ENCODE data around the gene GMPR2. TPM values are rescaled to one million over a fixed set of nuclear protein-coding genes. Genes with fewer than 3 reads are reported as not detected.

Gene GMPR2
- total and polyA plus RNA-seq, 2 of the 13 experiments (the other 11 are each of a cell fraction or from before 2014, with no cell fraction given) = 210 to 273 TPM

DNA sequence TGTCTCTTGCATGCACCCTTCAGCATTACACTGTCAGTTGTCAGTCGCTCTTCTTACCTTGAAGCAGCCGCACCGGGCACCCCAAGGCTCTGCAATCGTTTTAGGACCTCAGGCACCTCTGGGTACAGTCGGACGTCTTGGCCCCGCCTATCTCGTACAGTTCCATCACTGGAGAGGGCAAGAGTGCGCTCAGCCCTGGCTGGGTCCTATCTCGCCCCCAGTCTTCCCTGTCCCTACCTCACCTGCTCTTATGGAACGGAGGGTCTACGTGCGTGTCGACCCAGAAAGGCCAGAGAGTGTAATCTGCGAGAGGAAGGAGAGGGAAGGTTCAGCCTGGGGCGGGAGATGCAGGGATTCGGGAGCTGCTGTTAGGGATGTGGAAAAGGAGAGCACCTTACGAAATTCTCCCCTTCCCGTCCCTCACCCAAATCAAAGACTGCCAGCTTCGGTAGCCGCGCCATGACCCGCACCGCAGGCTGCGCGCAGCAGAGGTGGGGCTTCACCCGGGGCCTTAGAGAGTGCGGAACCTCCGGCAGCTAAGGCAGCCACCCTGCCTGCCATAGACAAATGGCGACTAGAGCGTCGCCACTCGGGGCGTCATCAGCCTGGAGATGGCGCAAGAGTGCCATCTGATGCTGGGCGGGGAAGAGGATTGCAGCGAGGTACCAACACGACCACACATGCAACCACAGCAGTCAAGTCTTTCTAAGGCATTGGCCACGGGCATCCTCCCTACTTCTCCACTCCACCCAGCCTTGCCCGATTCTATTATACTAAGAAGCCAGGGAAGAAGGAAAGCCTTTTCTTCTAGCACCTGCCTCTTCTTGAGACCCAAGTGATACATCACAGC is 17.0 kb upstream of the GMPR2 start, which contains the start of gene MDP1 (continued):
- TF ChIP-seq, protein P1, sequence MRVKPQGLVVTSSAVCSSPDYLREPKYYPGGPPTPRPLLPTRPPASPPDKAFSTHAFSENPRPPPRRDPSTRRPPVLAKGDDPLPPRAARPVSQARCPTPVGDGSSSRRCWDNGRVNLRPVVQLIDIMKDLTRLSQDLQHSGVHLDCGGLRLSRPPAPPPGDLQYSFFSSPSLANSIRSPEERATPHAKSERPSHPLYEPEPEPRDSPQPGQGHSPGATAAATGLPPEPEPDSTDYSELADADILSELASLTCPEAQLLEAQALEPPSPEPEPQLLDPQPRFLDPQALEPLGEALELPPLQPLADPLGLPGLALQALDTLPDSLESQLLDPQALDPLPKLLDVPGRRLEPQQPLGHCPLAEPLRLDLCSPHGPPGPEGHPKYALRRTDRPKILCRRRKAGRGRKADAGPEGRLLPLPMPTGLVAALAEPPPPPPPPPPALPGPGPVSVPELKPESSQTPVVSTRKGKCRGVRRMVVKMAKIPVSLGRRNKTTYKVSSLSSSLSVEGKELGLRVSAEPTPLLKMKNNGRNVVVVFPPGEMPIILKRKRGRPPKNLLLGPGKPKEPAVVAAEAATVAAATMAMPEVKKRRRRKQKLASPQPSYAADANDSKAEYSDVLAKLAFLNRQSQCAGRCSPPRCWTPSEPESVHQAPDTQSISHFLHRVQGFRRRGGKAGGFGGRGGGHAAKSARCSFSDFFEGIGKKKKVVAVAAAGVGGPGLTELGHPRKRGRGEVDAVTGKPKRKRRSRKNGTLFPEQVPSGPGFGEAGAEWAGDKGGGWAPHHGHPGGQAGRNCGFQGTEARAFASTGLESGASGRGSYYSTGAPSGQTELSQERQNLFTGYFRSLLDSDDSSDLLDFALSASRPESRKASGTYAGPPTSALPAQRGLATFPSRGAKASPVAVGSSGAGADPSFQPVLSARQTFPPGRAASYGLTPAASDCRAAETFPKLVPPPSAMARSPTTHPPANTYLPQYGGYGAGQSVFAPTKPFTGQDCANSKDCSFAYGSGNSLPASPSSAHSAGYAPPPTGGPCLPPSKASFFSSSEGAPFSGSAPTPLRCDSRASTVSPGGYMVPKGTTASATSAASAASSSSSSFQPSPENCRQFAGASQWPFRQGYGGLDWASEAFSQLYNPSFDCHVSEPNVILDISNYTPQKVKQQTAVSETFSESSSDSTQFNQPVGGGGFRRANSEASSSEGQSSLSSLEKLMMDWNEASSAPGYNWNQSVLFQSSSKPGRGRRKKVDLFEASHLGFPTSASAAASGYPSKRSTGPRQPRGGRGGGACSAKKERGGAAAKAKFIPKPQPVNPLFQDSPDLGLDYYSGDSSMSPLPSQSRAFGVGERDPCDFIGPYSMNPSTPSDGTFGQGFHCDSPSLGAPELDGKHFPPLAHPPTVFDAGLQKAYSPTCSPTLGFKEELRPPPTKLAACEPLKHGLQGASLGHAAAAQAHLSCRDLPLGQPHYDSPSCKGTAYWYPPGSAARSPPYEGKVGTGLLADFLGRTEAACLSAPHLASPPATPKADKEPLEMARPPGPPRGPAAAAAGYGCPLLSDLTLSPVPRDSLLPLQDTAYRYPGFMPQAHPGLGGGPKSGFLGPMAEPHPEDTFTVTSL (CRISPR knock-in tag; IDR thresholded peaks at IDR 0.05; ENCODE audit: borderline replicate concordance) = no peak
- TF ChIP-seq ZBTB7B (CRISPR knock-in tag; IDR thresholded peaks at IDR 0.05) (peak; percentile 96), ARNT (IDR thresholded peaks at IDR 0.05) (no peak), ZNF816 (CRISPR knock-in tag; IDR thresholded peaks at IDR 0.05; ENCODE audit: borderline replicate concordance) (no peak), ONECUT2 (CRISPR knock-in tag; IDR thresholded peaks at IDR 0.05) (peak; percentile 31; the same call in 1 of the 2 replicates), SAFB2 (CRISPR knock-in tag; IDR thresholded peaks at IDR 0.05; ENCODE audit: borderline replicate concordance, low read depth) (peak; percentile 98), MAFG (CRISPR knock-in tag; IDR thresholded peaks at IDR 0.05) (no peak), ZNF878 (CRISPR knock-in tag; IDR thresholded peaks at IDR 0.05) (no peak), ZNF543 (CRISPR knock-in tag; IDR thresholded peaks at IDR 0.05) (peak; percentile 98), POLR2A (IDR thresholded peaks at IDR 0.05; ENCODE audit: insufficient read depth in 1 of 2, low read depth in 2 of 2, low read length in 2 of 2) (peak in 1 of 2 experiments; percentile 97; a peak in 2 of 4 replicates), ZNF720 (CRISPR knock-in tag; IDR thresholded peaks at IDR 0.05) (peak; percentile 88; the same call in 1 of the 2 replicates), ZNF567 (CRISPR knock-in tag; IDR thresholded peaks at IDR 0.05; ENCODE audit: borderline replicate concordance) (peak; percentile 100), ZNF3 (CRISPR knock-in tag; IDR thresholded peaks at IDR 0.05) (peak; percentile 78)
- TF ChIP-seq, protein P2, sequence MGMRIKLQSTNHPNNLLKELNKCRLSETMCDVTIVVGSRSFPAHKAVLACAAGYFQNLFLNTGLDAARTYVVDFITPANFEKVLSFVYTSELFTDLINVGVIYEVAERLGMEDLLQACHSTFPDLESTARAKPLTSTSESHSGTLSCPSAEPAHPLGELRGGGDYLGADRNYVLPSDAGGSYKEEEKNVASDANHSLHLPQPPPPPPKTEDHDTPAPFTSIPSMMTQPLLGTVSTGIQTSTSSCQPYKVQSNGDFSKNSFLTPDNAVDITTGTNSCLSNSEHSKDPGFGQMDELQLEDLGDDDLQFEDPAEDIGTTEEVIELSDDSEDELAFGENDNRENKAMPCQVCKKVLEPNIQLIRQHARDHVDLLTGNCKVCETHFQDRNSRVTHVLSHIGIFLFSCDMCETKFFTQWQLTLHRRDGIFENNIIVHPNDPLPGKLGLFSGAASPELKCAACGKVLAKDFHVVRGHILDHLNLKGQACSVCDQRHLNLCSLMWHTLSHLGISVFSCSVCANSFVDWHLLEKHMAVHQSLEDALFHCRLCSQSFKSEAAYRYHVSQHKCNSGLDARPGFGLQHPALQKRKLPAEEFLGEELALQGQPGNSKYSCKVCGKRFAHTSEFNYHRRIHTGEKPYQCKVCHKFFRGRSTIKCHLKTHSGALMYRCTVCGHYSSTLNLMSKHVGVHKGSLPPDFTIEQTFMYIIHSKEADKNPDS (CRISPR knock-in tag; IDR thresholded peaks at IDR 0.05) = peak; percentile 38; the same call in 1 of the 2 replicates
- TF ChIP-seq, protein P3, sequence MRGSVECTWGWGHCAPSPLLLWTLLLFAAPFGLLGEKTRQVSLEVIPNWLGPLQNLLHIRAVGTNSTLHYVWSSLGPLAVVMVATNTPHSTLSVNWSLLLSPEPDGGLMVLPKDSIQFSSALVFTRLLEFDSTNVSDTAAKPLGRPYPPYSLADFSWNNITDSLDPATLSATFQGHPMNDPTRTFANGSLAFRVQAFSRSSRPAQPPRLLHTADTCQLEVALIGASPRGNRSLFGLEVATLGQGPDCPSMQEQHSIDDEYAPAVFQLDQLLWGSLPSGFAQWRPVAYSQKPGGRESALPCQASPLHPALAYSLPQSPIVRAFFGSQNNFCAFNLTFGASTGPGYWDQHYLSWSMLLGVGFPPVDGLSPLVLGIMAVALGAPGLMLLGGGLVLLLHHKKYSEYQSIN (CRISPR knock-in tag; IDR thresholded peaks at IDR 0.05; ENCODE audit: borderline replicate concordance) = no peak
- TF ChIP-seq, protein P4, sequence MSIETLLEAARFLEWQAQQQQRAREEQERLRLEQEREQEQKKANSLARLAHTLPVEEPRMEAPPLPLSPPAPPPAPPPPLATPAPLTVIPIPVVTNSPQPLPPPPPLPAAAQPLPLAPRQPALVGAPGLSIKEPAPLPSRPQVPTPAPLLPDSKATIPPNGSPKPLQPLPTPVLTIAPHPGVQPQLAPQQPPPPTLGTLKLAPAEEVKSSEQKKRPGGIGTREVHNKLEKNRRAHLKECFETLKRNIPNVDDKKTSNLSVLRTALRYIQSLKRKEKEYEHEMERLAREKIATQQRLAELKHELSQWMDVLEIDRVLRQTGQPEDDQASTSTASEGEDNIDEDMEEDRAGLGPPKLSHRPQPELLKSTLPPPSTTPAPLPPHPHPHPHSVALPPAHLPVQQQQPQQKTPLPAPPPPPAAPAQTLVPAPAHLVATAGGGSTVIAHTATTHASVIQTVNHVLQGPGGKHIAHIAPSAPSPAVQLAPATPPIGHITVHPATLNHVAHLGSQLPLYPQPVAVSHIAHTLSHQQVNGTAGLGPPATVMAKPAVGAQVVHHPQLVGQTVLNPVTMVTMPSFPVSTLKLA (IDR thresholded peaks at IDR 0.05) = peak; percentile 38; the same call in 1 of the 2 replicates
- TF ChIP-seq, protein P5, sequence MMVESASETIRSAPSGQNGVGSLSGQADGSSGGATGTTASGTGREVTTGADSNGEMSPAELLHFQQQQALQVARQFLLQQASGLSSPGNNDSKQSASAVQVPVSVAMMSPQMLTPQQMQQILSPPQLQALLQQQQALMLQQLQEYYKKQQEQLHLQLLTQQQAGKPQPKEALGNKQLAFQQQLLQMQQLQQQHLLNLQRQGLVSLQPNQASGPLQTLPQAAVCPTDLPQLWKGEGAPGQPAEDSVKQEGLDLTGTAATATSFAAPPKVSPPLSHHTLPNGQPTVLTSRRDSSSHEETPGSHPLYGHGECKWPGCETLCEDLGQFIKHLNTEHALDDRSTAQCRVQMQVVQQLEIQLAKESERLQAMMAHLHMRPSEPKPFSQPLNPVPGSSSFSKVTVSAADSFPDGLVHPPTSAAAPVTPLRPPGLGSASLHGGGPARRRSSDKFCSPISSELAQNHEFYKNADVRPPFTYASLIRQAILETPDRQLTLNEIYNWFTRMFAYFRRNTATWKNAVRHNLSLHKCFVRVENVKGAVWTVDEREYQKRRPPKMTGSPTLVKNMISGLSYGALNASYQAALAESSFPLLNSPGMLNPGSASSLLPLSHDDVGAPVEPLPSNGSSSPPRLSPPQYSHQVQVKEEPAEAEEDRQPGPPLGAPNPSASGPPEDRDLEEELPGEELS (CRISPR knock-in tag; IDR thresholded peaks at IDR 0.05) = peak; percentile 90
